Mucosa of descending colon (tissue), 3 donors: ENCODE measurements around the gene ZBTB5. TPM values are rescaled to one million over a fixed set of nuclear protein-coding genes. Genes with fewer than 3 reads are reported as not detected.
A peak's percentile ranks its signal among the peaks of the same experiment; 100 is the strongest.

Source experiments
- ATAC-seq: fragments of 200-7000 bp; cut with Tn5 transposase; one replicate; pipeline ENCODE4 v1.9.1; 2020; ENCODE audit warnings: mild to moderate bottlenecking, moderate library complexity
- DNase-seq, 3 donors: peaks; one replicate each; pipeline ENCODE4 v3.0.0-alpha.2; 2020
- H3K36me3 ChIP-seq: fragments of 200-600 bp; one replicate; pipeline ENCODE4 v1.8.0; 2021; ENCODE audit warnings: low read depth, mild to moderate bottlenecking
- H3K4me1 ChIP-seq: fragments of 200-600 bp; one replicate; pipeline ENCODE4 v1.8.0; 2021; ENCODE audit warnings: low read depth, mild to moderate bottlenecking
- H3K4me3 ChIP-seq: fragments of 200-600 bp; one replicate; pipeline ENCODE4 v1.8.0; 2021; ENCODE audit warnings: mild to moderate bottlenecking
- H3K9me3 ChIP-seq: fragments of 200-600 bp; one replicate; pipeline ENCODE4 v1.8.0; 2021; ENCODE audit warnings: mild to moderate bottlenecking
- CTCF ChIP-seq: fragments of 200-600 bp; IDR thresholded peaks from one replicate; pipeline ENCODE4 v1.8.0; 2022; ENCODE audit warnings: antibody characterized with exemption, mild to moderate bottlenecking
- intact Hi-C, 2 donors: fragments of 100-400 bp; cut with DNase I in 1 of 2; cut with micrococcal nuclease in 1 of 2; formaldehyde crosslinking; loops; one replicate each; pipeline versions ENCODE4 v1.11.0 to v1.11.1; 2022; cut with DNase I, micrococcal nuclease
- total RNA-seq, 3 donors: library from RNA; stranded (reverse); fragmentation: NEBNext Ultra II Directional in 2 of 3; extraction: Animal tissue kit (Norgen Biotek cat#: 25700) in 2 of 3; gene quantifications; one replicate each; pipeline versions ENCODE4 v1.2.1 to v1.2.4, GENCODE V29; 2021 to 2023
- donor health status: DM: no; HTN: no; CAD: no; lungs with moderate emphysema.
- donor health status: DM: no; HTN: no; CAD: no.
- donor health status: DM: no; HTN: yes; CAD: no.

The ZBTB5 gene
- total RNA-seq, 3 donors from 2014 or later = 7.8 to 11.9 (median 9.5) TPM

GRCh38 chr9:37496020-37496419 lies 30.8 kb upstream of the ZBTB5 start:
- Histone ChIP-seq H3K4me3 (no peak overlapping the region), H3K36me3 (peaks cover 10% of the 10 kb centered on the region), H3K9me3 (no peaks in the 10 kb centered on the region), H3K4me1 (no peaks in the 10 kb centered on the region)
- DNase-seq (no peak), ATAC-seq (no peak)
- no peak for TF ChIP-seq CTCF
- intact Hi-C loops = no loop called here

- TF ChIP-seq CTCF = no peak
- intact Hi-C loops = no loop called here
- Histone ChIP-seq H3K9me3 (no peaks in the 10 kb centered on the region), H3K36me3 (peaks cover 10% of the 10 kb centered on the region), H3K4me3 (no peak overlapping the region), H3K4me1 (no peaks in the 10 kb centered on the region)
- no peak for ATAC-seq
- no peak for DNase-seq
These were observed 30.3 kb upstream of the ZBTB5 start for GRCh38 chr9:37495571-37495970.

GRCh38 chr9:37491939-37492338 lies 26.7 kb upstream of the ZBTB5 start:
- H3K36me3 ChIP-seq = peaks cover 4% of the 10 kb centered on the region
- DNase-seq (no peak), ATAC-seq (no peak)
- TF ChIP-seq CTCF = no peak
- intact Hi-C loops = no loop called here
- H3K4me3 ChIP-seq = no peak overlapping the region
- peaks cover 9% of the 10 kb centered on the region for H3K4me1 ChIP-seq
- H3K9me3 ChIP-seq = no peaks in the 10 kb centered on the region

- H3K4me1 ChIP-seq = peaks cover 20% of the 10 kb centered on the region
- H3K36me3 ChIP-seq = no peaks in the 10 kb centered on the region
- intact Hi-C loops = no loop called here
- no peak for TF ChIP-seq CTCF
- H3K4me3 ChIP-seq = peak overlapping the region; percentile 43
- peak; percentile 10 for ATAC-seq
- H3K9me3 ChIP-seq = no peaks in the 10 kb centered on the region
- DNase-seq = no peak
These were observed 21.6 kb upstream of the ZBTB5 start for GRCh38 chr9:37486616-37487548.

GRCh38 chr9:37486256-37486615 lies 21.0 kb upstream of the ZBTB5 start:
- Histone ChIP-seq H3K4me3 (peak overlapping the region; percentile 43), H3K36me3 (no peaks in the 10 kb centered on the region), H3K4me1 (peaks cover 20% of the 10 kb centered on the region), H3K9me3 (no peaks in the 10 kb centered on the region)
- no peak for DNase-seq
- no peak for ATAC-seq
- TF ChIP-seq CTCF = no peak
- intact Hi-C loops = no loop called here
